A549 (cell line): ENCODE measurements around the gene KDM5B.

Experiments used
- CHD2 ChIP-seq: fragments of 150-350 bp; IDR thresholded peaks from 2 replicates; pipeline ENCODE4 v1.6.1; 2014; ENCODE audit warnings: low read length; ENCODE audit not compliant: partially characterized antibody
- EP300 ChIP-seq, 2 experiments: fragments of >200 bp; sonication (Bioruptor Twin); formaldehyde crosslinking; IDR thresholded peaks; 2 replicates in 1 of 2; 3 replicates in 1 of 2; pipeline ENCODE4 v1.6.1; 2016 to 2017
- KDM1A ChIP-seq: fragments of 200-600 bp; sonication (generic); IDR thresholded peaks from 2 replicates; pipeline ENCODE4 v1.6.1; 2016; ENCODE audit warnings: low read depth, mild to moderate bottlenecking
- POLR2A ChIP-seq: IDR thresholded peaks from 2 replicates; pipeline ENCODE4 v1.6.1; 2012; ENCODE audit warnings: mild to moderate bottlenecking, low read length
- SMC3 ChIP-seq: fragments of >200 bp; sonication (Bioruptor Twin); formaldehyde crosslinking; IDR thresholded peaks from 3 replicates; pipeline ENCODE4 v1.6.1; 2018; ENCODE audit warnings: inconsistent platforms
- TF ChIP-seq, protein P1 (sequence below): fragments of 150-350 bp; IDR thresholded peaks from 2 replicates; pipeline ENCODE4 v1.6.1; 2014; ENCODE audit warnings: low read depth, mild to moderate bottlenecking, low read length
- TF ChIP-seq, protein P2 (sequence below): fragments of >200 bp; sonication (Bioruptor Twin); formaldehyde crosslinking; IDR thresholded peaks from 3 replicates; pipeline ENCODE4 v1.5.1; 2016
- TF ChIP-seq, protein P3 (sequence below): IDR thresholded peaks from 2 replicates; pipeline ENCODE4 v1.6.1; 2012
- TF ChIP-seq, protein P4 (sequence below): fragments of 200-600 bp; sonication (generic); IDR thresholded peaks from 2 replicates; pipeline ENCODE4 v1.6.1; 2016; ENCODE audit warnings: antibody characterized with exemption, mild to moderate bottlenecking, moderate library complexity

DNA sequence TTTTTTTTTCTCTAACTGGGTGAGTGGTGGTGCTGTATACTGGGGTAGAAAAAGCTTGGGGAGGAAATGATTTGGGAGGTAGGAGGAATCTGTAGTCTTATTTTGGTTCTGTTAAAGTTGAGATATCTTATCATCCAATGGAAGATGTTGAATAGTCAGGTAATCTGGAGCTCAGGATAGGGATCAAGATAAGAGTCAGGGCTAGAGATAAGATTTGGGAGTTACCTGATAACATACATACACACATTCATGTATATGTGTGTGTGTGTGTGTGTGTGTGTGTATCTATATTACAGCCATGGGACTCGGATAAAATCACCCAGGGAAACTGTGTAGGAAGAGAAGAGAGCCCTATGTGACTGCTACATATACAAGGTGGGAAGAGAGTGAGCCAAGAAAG is 10.6 kb upstream of the KDM5B start:
- TF ChIP-seq, protein P1, sequence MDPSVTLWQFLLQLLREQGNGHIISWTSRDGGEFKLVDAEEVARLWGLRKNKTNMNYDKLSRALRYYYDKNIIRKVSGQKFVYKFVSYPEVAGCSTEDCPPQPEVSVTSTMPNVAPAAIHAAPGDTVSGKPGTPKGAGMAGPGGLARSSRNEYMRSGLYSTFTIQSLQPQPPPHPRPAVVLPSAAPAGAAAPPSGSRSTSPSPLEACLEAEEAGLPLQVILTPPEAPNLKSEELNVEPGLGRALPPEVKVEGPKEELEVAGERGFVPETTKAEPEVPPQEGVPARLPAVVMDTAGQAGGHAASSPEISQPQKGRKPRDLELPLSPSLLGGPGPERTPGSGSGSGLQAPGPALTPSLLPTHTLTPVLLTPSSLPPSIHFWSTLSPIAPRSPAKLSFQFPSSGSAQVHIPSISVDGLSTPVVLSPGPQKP: no peak
- TF ChIP-seq POLR2A (no peak), EP300 (IDR thresholded peaks at IDR 0.05) (no peak), KDM1A (no peak), SMC3 (no peak), CHD2 (no peak)
- TF ChIP-seq, protein P2, sequence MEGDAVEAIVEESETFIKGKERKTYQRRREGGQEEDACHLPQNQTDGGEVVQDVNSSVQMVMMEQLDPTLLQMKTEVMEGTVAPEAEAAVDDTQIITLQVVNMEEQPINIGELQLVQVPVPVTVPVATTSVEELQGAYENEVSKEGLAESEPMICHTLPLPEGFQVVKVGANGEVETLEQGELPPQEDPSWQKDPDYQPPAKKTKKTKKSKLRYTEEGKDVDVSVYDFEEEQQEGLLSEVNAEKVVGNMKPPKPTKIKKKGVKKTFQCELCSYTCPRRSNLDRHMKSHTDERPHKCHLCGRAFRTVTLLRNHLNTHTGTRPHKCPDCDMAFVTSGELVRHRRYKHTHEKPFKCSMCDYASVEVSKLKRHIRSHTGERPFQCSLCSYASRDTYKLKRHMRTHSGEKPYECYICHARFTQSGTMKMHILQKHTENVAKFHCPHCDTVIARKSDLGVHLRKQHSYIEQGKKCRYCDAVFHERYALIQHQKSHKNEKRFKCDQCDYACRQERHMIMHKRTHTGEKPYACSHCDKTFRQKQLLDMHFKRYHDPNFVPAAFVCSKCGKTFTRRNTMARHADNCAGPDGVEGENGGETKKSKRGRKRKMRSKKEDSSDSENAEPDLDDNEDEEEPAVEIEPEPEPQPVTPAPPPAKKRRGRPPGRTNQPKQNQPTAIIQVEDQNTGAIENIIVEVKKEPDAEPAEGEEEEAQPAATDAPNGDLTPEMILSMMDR: no peak
- TF ChIP-seq, protein P3, sequence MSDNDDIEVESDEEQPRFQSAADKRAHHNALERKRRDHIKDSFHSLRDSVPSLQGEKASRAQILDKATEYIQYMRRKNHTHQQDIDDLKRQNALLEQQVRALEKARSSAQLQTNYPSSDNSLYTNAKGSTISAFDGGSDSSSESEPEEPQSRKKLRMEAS: no peak
- TF ChIP-seq, protein P4, sequence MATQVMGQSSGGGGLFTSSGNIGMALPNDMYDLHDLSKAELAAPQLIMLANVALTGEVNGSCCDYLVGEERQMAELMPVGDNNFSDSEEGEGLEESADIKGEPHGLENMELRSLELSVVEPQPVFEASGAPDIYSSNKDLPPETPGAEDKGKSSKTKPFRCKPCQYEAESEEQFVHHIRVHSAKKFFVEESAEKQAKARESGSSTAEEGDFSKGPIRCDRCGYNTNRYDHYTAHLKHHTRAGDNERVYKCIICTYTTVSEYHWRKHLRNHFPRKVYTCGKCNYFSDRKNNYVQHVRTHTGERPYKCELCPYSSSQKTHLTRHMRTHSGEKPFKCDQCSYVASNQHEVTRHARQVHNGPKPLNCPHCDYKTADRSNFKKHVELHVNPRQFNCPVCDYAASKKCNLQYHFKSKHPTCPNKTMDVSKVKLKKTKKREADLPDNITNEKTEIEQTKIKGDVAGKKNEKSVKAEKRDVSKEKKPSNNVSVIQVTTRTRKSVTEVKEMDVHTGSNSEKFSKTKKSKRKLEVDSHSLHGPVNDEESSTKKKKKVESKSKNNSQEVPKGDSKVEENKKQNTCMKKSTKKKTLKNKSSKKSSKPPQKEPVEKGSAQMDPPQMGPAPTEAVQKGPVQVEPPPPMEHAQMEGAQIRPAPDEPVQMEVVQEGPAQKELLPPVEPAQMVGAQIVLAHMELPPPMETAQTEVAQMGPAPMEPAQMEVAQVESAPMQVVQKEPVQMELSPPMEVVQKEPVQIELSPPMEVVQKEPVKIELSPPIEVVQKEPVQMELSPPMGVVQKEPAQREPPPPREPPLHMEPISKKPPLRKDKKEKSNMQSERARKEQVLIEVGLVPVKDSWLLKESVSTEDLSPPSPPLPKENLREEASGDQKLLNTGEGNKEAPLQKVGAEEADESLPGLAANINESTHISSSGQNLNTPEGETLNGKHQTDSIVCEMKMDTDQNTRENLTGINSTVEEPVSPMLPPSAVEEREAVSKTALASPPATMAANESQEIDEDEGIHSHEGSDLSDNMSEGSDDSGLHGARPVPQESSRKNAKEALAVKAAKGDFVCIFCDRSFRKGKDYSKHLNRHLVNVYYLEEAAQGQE: no peak
